CD4-positive, alpha-beta T cell treated with Interleukin-2 at 100 ng/mL for 4 hours (primary cell): Measurements from ENCODE around the gene JAZF1.
"Not testable (repeated sequence)": the region's sequence is repeated elsewhere in the genome, so short reads cannot be mapped to it uniquely, and the experiment has no call there.

Experiments used
- DNase-seq: peaks from one replicate; pipeline ENCODE4 v3.0.0-alpha.2; 2020; ENCODE audit warnings: low spot score

The JAZF1 gene

GRCh38 chr7:27941522-27941921, 239.1 kb downstream of the JAZF1 start:
- DNase-seq, result no peak

- no peak for DNase-seq
Observed at GRCh38 chr7:27940341-27940740, 240.3 kb downstream of the JAZF1 start.

GRCh38 chr7:27939893-27940292, 240.7 kb downstream of the JAZF1 start:
- no peak for DNase-seq

GRCh38 chr7:27936768-27937102, 243.9 kb downstream of the JAZF1 start:
- DNase-seq, result no peak

GRCh38 chr7:27936047-27936767, 244.4 kb downstream of the JAZF1 start:
- no peak for DNase-seq

GRCh38 chr7:27933671-27934565, 246.7 kb downstream of the JAZF1 start:
- DNase-seq, result no peak

GRCh38 chr7:27930910-27931476, 249.6 kb downstream of the JAZF1 start:
- no peak for DNase-seq

- no peak for DNase-seq
Observed at GRCh38 chr7:27929127-27929526, 251.5 kb downstream of the JAZF1 start.

GRCh38 chr7:27928001-27928400, 252.6 kb downstream of the JAZF1 start:
- DNase-seq, result no peak

GRCh38 chr7:27925573-27926201, 254.9 kb downstream of the JAZF1 start:
- no peak for DNase-seq

GRCh38 chr7:27923642-27923980, 257.0 kb downstream of the JAZF1 start:
- no peak for DNase-seq

GRCh38 chr7:27922907-27923641, 257.5 kb downstream of the JAZF1 start:
- DNase-seq, result no peak

GRCh38 chr7:27922389-27922788, 258.2 kb downstream of the JAZF1 start:
- not testable (repeated sequence) for DNase-seq

GRCh38 chr7:27921081-27921836, 259.3 kb downstream of the JAZF1 start:
- DNase-seq, result peak; percentile 37

- no peak for DNase-seq
Observed at GRCh38 chr7:27920281-27920946, 260.2 kb downstream of the JAZF1 start.

- no peak for DNase-seq
Observed at GRCh38 chr7:27918503-27918902, 262.1 kb downstream of the JAZF1 start.

GRCh38 chr7:27917774-27918314, 262.8 kb downstream of the JAZF1 start:
- no peak for DNase-seq

GRCh38 chr7:27917119-27917518, 263.5 kb downstream of the JAZF1 start:
- no peak for DNase-seq

- no peak for DNase-seq
Observed at GRCh38 chr7:27916372-27916771, 264.2 kb downstream of the JAZF1 start.

GRCh38 chr7:27914409-27914808, 266.2 kb downstream of the JAZF1 start:
- no peak for DNase-seq
